Measurements from ENCODE around the gene CIT.
A peak's percentile ranks its signal among the peaks of the same experiment; 100 is the strongest.
"Not testable (repeated sequence)": the region's sequence is repeated elsewhere in the genome, so short reads cannot be mapped to it uniquely, and the experiment has no call there.

Gene CIT

DNA sequence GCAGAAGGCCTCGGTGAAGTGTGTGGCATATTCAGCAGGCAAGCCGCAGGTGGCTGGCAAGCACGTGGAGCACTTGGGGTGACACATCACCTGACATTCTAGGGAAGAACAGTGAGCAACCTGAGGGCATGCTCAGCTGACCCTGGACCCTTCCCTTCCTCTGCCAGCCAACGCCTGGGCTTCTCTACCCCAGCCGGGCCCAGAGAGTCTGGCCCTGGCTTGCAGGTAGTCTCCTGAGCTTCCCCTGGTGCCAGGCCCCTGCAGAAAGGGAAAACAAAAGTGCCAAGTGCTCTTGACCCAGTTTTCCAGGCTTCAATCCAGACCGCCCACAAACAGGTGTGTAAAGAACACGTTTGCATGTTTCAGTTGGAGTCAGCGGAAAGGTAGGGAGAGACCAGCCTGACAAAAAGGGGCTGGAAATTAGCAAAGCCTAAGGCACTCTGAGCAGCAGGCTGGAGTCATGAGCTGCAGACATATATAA, 163.5 kb downstream of the CIT start:
- no peak for DNase-seq (ENCODE audit: low read depth)

DNA sequence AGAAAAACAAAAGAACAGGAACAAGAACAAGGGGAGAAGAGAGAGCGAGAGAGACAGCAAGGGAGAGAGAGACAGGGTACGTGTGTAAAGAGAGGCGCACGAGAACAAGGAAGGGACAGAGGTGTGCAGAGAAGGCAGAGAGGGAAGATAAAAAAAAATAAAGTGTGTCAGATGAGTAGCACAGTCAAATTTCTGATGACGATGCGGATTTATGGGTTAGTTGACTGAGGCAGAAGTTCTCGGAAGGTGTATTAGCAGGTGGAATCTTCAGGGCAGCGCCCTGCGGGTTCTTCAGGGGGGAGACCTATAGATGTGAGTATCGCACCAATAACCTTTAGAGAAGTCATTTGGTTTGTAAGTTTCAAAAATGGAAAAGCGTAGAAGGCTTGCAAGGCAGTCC, 164.4 kb downstream of the CIT start:
- H3K4me3 ChIP-seq (ENCODE audit: low read depth, low read length), result no peak overlapping the region
- no peak for DNase-seq (ENCODE audit: low read depth)

More for the DNA sequence above, 163.5 kb downstream of the CIT start:
- H3K4me3 ChIP-seq (ENCODE audit: low read depth, low read length), result no peak overlapping the region

DNA sequence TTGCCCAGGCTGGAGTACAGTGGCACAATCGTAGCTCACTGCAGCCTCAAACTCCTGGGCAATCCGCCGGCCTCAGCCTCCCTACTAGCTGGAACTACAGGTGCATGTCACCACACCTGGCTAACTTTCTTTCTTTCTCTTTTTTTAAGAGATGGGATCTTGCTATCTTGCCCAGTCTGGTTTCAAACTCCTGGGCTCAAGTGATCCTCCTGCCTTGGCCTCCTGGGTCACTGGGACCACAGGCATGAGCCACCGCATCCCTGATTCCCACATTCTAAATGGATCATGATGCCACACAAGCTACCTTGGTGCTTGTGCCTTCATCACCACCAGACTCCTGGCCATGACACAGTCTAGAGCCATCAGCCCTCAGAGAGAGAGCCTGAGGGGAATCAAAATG, 165.4 kb downstream of the CIT start:
- DNase-seq (ENCODE audit: low read depth), result no peak

DNA sequence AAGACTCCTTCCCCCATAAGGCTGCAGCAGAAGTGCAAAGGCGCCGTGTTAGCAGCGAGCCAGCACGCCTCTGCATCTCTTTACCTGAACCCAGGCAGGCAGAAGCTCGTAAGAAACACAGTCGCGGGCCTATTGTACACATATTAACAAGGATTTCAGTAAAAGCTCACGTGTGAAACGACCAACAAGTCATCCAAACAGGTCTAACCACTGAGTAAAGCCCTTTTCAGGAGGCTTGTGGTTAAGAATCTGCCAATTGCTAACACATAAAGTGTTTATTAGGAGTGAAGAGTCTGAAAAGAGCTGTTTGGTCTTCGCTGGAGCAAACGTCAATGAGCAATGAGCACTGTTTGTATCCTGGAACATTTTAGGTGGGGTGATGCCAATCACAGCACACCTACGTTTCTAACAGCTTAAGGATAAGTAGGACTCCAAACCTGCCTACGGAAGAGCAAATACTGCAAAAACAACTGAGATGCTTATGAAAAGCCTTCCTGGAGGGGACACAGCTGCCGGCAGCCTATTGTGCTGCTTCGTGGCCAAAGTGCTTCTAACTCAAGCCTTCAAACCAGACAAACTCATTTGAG, 166.1 kb downstream of the CIT start:
- no peak for DNase-seq (ENCODE audit: low read depth)
- no peak overlapping the region for H3K4me3 ChIP-seq (ENCODE audit: low read depth, low read length)

More for the DNA sequence above, 165.4 kb downstream of the CIT start:
- H3K4me3 ChIP-seq (ENCODE audit: low read depth, low read length), result no peak overlapping the region

DNA sequence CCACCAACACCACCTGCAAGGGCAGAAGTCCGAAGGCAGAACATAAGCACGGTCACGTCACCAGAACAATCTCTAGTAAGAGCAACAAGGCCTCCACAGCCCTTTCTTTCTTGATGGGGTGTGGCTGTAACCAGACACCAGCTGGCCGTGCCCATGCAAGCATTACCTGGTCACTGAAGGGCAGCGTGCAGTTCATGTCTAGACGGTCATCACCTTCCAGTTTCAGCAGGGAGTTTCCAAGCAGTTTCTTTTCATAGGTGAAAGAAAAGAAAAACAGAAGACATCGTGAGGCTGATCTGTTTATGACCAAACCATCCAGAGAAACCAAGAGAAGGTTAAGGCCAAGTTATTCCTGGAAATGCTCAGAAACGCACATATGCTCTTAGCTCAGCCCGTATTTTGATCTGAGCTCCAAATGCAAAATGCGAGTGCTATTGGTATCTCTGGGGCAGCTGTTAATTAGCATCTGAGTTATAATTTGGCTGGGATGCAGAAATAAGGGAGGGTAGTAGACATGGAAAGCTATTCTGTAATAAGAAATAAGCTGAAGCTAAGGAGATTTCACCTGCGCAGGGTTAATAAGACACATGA, 166.7 kb downstream of the CIT start:
- no peak overlapping the region for H3K4me3 ChIP-seq (ENCODE audit: low read depth, low read length)
- no peak for DNase-seq (ENCODE audit: low read depth)

DNA sequence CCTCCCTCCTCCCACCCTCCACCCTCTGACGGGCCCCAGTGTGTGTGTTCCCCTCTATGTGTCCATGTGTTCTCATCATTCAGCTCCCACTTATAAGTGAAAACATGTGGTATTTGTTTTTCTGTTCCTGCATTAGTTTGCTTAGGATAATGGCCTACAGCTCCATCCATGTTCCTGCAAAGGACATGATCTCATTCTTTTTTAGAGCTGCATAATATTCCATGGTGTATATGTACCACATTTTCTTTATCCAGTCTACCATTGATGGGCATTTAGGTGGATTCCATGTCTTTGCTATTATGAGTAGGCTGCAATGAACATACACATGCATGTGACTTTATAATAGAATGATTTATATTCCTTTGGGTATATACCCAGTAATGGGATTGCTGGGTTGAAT, 170.7 kb downstream of the CIT start:
- not testable (repeated sequence) for DNase-seq (ENCODE audit: low read depth); H3K4me3 ChIP-seq (ENCODE audit: low read depth, low read length)

DNA sequence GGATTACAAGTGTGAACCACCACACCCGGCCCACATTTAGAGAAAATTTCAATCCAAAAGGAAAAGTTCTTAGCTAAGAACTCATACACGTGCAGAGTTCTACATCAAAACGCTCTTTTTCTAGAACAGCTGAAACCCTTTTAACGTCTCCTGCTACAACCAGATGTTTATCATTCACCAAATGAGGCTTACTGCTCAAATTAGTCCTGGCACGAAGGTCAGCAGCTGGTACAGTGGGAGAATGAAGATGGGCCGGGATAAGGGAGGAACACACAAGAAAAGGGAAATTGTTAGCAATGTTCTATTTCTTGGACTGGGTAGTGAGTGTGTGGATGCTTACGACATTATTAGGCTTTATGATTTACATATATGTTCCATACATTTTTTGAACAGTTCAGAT, 171.9 kb downstream of the CIT start:
- DNase-seq (ENCODE audit: low read depth), result no peak
- no peak overlapping the region for H3K4me3 ChIP-seq (ENCODE audit: low read depth, low read length)

DNA sequence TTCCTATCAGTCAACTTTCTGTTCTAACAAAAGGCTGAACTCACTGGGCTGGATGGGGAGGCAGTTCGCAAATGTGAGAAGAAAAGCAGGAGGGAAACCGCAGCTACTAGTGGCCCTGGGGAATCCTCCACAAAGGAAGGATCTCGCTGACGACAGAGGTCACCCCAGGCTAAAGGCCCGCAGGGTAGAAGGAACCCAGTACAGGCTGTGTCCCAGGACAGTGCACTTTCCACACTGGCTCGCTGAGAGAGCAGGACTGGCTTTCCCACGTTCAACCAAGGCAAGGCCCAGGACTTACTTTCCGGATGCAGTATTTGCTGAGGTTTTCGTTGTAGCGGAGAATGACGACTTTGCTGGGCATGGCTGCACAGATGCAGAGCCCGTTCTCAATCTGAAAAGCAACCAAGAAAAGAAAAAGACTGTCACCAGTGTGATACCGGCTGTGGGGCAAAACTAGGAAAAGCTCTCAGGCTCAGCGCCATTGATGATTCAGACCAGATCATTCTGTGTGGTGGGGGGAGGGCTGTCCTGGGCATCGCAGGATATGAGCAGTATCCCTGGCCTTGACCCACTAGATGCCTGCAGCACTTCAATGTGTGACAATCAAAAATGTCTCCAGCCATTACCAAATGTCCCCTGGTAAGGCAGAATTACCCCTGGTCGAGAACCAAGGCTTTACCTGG, 172.9 kb downstream of the CIT start:
- H3K4me3 ChIP-seq (ENCODE audit: low read depth, low read length), result no peak overlapping the region
- DNase-seq (ENCODE audit: low read depth), result peak; percentile 12

DNA sequence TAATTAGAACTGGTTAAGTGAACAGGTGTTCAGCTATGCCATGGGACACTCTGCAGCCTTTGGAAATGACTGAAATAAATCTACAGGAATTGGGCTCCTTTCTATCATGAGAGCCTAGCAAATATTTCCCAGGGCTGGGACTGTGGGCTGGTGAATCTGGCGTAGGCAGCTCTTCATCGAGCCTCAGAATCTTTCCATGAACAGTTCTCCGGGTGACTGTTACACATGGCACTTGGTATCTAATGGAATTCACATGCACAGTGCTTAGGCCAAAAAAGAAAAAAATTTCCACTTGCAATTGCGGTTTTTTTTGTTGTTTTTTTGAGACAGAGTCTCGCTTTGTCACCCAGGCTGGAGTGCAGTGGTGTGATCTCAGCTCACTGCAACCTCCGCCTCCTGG, 177.0 kb downstream of the CIT start:
- DNase-seq (ENCODE audit: low read depth), result no peak
- no peak overlapping the region for H3K4me3 ChIP-seq (ENCODE audit: low read depth, low read length)

DNA sequence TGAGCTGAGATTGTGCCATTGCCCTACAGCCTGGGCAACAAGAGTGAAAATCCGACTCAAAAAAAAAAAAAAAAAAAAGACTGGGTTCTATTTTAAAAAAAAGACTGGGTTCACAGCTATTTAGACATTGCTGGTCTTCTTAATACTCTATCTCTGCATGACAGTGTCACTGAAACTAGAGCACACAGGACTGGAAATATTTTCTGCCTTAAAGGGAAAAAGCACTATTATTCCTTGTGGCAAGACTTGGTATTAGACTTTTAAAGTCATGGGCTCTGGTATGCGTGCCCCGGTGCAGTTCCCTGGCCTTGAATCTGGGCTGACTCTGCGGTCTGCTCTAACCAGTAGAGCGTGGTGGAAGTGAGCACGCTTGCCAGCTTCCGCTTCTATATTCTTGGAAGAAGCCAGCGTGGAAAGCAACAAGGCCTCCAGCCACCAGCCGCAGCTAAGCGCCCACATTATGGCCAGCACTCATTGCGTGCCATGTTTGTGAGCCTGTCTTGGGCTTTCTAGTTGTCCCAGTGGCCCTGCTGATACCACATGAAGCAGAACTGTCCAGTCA, 177.8 kb downstream of the CIT start:
- DNase-seq (ENCODE audit: low read depth), result no peak
- no peak overlapping the region for H3K4me3 ChIP-seq (ENCODE audit: low read depth, low read length)

DNA sequence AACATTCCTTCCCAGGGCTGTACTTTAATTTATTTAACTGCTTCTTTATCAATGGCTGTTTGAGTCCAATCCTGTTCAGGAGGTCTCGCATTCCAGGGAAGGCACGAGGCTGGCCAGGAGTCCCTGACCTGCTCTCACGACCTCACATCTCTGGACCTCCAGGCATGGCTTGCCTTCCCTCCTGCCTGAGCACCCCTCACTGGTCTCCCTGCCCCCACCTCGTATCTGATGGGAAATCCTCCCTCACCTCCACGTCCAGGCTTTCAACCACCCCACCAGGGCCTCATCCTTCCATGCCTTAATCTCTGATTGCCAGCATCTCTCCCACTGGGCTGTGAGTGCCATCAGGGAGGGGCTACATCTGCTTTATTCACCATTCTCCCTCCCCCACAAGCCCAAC, 180.2 kb downstream of the CIT start:
- no peak overlapping the region for H3K4me3 ChIP-seq (ENCODE audit: low read depth, low read length)
- DNase-seq (ENCODE audit: low read depth), result no peak

DNA sequence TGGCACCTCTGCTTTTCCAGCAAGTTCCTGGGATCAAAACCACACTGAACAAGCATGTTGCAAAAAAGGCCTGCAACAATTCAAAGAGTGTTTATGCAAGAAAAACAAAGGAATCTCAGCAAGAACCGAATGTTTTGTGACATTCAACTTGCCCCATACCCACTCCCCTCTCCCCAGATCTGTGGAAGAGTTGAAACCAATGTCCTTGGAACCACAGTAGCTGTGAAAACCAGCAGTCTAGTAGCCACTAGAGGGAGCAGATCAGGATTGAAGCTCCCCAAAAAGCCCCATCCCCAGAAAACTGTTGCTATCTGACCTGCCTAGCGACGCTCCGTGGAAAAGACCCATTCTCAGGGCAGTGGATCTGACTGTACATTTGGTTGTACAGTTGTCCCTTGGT, 182.1 kb downstream of the CIT start:
- no peak overlapping the region for H3K4me3 ChIP-seq (ENCODE audit: low read depth, low read length)
- no peak for DNase-seq (ENCODE audit: low read depth)

DNA sequence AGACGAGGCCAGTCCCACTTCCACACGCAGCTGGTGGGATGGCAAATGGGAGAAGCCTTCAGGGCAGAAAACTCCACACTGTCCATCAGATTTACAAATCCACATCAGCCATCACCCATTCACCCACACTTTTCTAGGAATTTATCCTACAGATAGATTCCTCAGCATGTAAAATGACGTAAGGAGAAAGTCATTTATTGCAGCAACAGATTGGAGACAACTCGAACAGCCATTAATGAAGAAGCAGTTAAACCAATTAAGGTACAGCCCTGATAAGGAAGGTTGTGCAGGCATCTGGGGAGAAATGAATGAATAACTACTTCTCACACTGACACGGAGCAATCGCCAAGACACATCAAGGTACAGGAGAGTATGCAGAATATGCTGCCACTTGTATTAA, 183.0 kb downstream of the CIT start:
- no peak overlapping the region for H3K4me3 ChIP-seq (ENCODE audit: low read depth, low read length)
- no peak for DNase-seq (ENCODE audit: low read depth)

DNA sequence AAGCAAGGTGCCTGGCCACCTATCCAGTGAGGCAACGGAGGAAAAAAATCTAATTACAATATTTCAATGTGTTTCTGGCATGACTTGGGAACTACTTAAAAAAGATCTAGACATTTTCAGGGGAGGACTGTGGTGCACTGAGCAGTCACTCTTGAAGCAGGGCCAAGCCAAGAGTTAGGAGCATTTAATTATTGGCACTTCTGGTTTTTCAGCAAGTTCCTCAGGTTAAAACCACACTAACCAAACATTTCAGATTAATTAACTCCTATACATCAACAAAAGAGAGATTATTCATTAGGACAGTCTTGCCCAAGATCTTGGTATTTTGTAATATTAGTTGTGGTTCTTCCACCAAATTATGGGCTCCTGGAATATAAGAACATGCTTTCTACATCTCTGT, 183.6 kb downstream of the CIT start:
- DNase-seq (ENCODE audit: low read depth), result no peak

DNA sequence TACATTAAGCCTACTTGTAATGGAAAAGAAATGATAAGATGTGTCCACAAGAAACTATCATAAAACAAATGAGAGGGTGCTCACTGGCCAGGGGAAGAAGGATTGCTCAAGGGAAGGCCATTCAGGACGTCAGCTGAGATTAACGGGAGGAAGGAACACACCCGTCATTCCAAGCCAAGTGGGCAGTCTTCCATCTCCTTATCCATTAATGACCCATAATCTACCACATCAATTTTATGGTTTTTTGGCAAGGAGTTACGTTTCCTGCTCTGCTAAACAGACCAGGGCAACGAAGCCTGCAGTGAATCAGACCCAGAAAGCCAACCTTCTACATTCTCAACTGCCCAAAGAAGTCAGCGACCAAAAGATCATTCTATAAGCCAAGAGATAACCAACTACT, 184.1 kb downstream of the CIT start:
- peak; percentile 83 for DNase-seq (ENCODE audit: low read depth)
- no peak overlapping the region for H3K4me3 ChIP-seq (ENCODE audit: low read depth, low read length)

More for the DNA sequence above, 183.6 kb downstream of the CIT start:
- no peak overlapping the region for H3K4me3 ChIP-seq (ENCODE audit: low read depth, low read length)

DNA sequence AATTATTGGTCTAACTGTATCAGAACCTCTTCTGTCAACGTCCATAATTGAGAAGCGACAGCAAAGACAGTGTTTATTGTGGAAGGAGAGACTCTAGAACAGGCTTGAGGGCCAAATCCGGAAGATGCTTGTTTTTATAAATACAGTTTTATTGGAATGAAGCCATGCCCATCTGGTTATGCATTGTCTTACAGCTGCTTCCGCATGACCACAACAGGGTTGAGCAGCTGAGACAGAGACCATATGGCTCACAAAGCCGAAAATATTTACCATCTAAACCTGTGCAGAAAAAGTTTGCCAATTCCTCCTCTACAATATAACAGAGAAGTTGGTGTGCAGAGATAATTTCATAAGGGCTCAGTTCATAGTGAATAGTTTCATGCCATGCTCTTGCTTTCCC, 184.7 kb downstream of the CIT start:
- no peak for DNase-seq (ENCODE audit: low read depth)
- H3K4me3 ChIP-seq (ENCODE audit: low read depth, low read length), result no peak overlapping the region

DNA sequence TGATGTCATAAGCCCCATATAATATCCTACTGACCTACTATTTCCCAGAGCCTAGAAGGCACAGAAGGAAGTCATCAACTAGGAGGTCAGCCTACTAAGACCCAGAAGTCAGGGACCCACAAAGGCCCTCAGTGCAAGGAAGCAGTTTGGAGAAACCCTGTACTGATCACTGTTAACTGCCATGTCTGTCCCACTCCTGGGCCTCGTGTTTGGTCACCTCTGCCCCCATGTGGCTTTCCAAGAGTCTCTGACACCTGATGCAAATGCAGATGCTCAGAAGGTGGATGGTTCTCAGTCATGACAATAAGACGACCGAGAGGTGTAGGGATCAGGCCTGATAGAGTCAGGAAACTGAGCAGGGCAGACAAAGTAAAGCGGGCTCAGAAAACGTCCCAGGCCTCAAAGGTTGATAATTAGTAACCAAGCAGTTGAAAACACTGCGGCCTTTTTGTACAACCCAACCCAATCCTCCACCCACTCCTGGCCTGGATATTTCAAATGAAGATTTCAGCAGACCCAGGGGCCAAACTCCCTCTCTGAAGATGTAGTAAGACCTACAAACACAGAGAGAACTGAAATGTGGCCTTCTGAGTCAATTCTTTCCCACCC, 185.8 kb downstream of the CIT start:
- H3K4me3 ChIP-seq (ENCODE audit: low read depth, low read length), result no peak overlapping the region
- DNase-seq (ENCODE audit: low read depth), result no peak

DNA sequence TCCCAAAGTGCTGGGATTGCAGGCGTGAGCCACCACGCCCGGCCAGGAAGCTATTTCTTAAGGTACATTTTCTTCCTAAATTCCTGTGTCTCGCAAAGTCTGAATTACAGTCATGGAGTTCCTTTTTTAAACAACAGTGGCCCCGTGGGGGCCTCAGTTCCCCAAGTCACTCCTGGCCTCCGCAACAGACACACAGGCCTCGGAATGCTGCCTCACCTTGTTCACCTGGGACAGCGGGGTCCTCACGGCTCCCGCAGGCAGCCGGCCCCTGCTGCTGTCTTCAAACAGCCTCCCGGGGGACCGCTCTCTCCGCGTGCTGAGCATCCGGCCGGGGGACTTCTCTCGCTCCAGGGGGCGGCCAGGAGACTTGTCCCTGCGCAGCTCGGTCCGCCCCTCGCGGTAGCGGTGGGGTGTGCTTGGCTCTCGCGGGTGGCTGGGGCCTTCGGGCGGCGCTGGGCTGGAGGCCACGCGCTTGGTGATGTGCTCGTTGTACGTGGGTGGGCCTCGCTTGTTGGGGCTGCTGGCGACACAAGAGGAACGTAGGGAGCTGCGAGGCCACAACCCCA, 187.1 kb downstream of the CIT start:
- DNase-seq (ENCODE audit: low read depth), result no peak

DNA sequence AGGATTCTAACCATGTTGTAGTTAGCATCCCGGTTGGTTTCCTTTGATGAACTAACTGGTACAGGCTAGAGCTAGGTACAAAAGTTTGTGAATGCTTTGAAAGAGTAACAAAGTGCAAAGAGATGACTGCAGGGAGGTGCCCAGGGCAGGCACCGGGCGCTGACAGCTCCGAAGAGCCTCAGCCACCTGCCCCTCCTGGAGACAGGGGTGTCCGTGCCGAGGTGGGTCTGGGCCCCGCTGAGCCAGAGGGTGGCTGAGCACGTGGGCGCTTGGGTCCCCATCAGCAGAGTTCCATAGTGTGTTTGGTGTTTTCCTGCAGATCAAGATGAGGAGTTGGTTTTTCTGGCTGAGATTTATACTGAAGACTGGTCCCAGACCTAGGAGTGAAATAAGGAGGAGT, 189.2 kb downstream of the CIT start:
- DNase-seq (ENCODE audit: low read depth), result no peak
- no peak overlapping the region for H3K4me3 ChIP-seq (ENCODE audit: low read depth, low read length)

More for the DNA sequence above, 187.1 kb downstream of the CIT start:
- H3K4me3 ChIP-seq (ENCODE audit: low read depth, low read length), result no peak overlapping the region

DNA sequence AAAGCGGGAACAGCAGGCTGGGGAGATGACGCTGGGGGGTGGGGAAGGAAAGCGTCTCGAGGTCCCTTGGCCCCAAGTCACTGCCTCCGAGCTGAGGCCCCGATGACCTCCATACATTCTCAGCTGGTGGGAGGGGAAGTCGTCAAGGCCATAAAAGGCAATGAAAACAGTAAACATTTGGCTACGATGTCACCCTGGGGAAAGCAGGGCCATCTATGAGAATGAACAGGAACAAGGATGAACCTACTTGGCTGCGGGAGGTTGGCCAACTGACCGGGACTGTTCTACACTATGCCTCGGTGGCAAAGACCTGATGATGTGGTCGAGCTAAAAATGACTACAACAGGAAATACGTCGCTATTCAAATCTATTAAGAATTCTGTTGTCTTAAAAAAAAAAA, 189.7 kb downstream of the CIT start:
- DNase-seq (ENCODE audit: low read depth), result no peak
- no peak overlapping the region for H3K4me3 ChIP-seq (ENCODE audit: low read depth, low read length)
